Mesenchymal stem cell (in vitro differentiated cells and primary cell): ENCODE results near the gene MRPL42. TPM values are rescaled to one million over a fixed set of nuclear protein-coding genes. Genes with fewer than 3 reads are reported as not detected.
A peak's percentile ranks its signal among the peaks of the same experiment; 100 is the strongest.

Experiments
- DNase-seq: peaks from one replicate; pipeline ENCODE4 v3.0.0-alpha.2; 2013
- H2AFZ ChIP-seq: one replicate; pipeline ENCODE4 v1.6.1; 2013; ENCODE audit warnings: low read depth, mild to moderate bottlenecking, control low read depth, inconsistent platforms, low read length, moderate library complexity
- H2AK5ac ChIP-seq: 2 replicates; pipeline ENCODE4 v1.6.1; 2013; ENCODE audit warnings: low read length, moderate library complexity, mild to moderate bottlenecking, inconsistent platforms; ENCODE audit not compliant: severe bottlenecking
- H2BK120ac ChIP-seq: one replicate; pipeline ENCODE4 v1.6.1; 2013; ENCODE audit warnings: low read depth, mild to moderate bottlenecking, inconsistent platforms, low read length, moderate library complexity
- H2BK12ac ChIP-seq, 2 experiments: one replicate each; pipeline ENCODE4 v1.6.1; 2013; ENCODE audit warnings: inconsistent platforms in 2 of 2, low read length in 2 of 2, mild to moderate bottlenecking in 2 of 2, moderate library complexity in 2 of 2, control low read depth in 1 of 2
- H2BK15ac ChIP-seq: one replicate; pipeline ENCODE4 v1.6.1; 2013; ENCODE audit warnings: mild to moderate bottlenecking, low read depth, inconsistent platforms; ENCODE audit not compliant: poor library complexity, severe bottlenecking
- H2BK5ac ChIP-seq: 2 replicates; pipeline ENCODE4 v1.6.1; 2013; ENCODE audit warnings: low read depth, mild to moderate bottlenecking, low read length, control low read depth, inconsistent platforms; ENCODE audit not compliant: poor library complexity, severe bottlenecking
- H3K14ac ChIP-seq, 2 experiments: one replicate each; pipeline ENCODE4 v1.6.1; 2013; ENCODE audit warnings: inconsistent platforms in 2 of 2, low read length in 2 of 2, control low read depth in 1 of 2, mild to moderate bottlenecking in 1 of 2, moderate library complexity in 1 of 2
- H3K18ac ChIP-seq, 2 experiments: one replicate each; pipeline ENCODE4 v1.6.1; 2013; ENCODE audit warnings: inconsistent platforms in 2 of 2, low read length in 2 of 2, control low read depth in 1 of 2, low read depth in 1 of 2, mild to moderate bottlenecking in 1 of 2
- H3K23ac ChIP-seq, 2 experiments: one replicate each; pipeline ENCODE4 v1.6.1; 2013; ENCODE audit warnings: inconsistent platforms in 2 of 2, low read length in 2 of 2, mild to moderate bottlenecking in 2 of 2, moderate library complexity in 2 of 2, control low read depth in 1 of 2
- H3K27ac ChIP-seq: 2 replicates; pipeline ENCODE4 v1.5.1; 2013; ENCODE audit warnings: mild to moderate bottlenecking, moderate library complexity, low read length, control low read depth, inconsistent platforms; ENCODE audit not compliant: poor library complexity, severe bottlenecking
- H3K27me3 ChIP-seq, 2 experiments: 2 replicates each; pipeline versions ENCODE4 v1.6.1 to v1.7.0; 2013; ENCODE audit warnings: low read length in 2 of 2, mild to moderate bottlenecking in 2 of 2, moderate library complexity in 2 of 2, control low read depth in 1 of 2, inconsistent platforms in 1 of 2; ENCODE audit not compliant: control insufficient read depth in 1 of 2, insufficient read depth in 1 of 2
- H3K36me3 ChIP-seq, 2 experiments: 2 replicates each; pipeline versions ENCODE4 v1.6.1 to v1.7.0; 2013; ENCODE audit warnings: low read length in 2 of 2, control low read depth in 1 of 2, inconsistent platforms in 1 of 2, low read depth in 1 of 2, mild to moderate bottlenecking in 1 of 2; ENCODE audit not compliant: insufficient read depth in 2 of 2, control insufficient read depth in 1 of 2
- H3K4ac ChIP-seq, 2 experiments: one replicate each; pipeline ENCODE4 v1.6.1; 2013; ENCODE audit warnings: inconsistent platforms in 2 of 2, low read length in 2 of 2, mild to moderate bottlenecking in 2 of 2, moderate library complexity in 2 of 2, control low read depth in 1 of 2, low read depth in 1 of 2
- H3K4me1 ChIP-seq: 2 replicates; pipeline ENCODE4 v1.6.1; 2013; ENCODE audit warnings: low read depth, low read length, control low read depth; ENCODE audit not compliant: control insufficient read depth, insufficient read depth
- H3K4me2 ChIP-seq: 2 replicates; pipeline ENCODE4 v1.6.1; 2013; ENCODE audit warnings: low read length, mild to moderate bottlenecking, inconsistent platforms; ENCODE audit not compliant: poor library complexity, severe bottlenecking
- H3K4me3 ChIP-seq, 2 experiments: 2 replicates each; pipeline versions ENCODE4 v1.5.1 to v1.7.0; 2013; ENCODE audit warnings: low read length in 2 of 2, mild to moderate bottlenecking in 2 of 2, control low read depth in 1 of 2, low read depth in 1 of 2; ENCODE audit not compliant: insufficient read depth in 1 of 2
- H3K79me1 ChIP-seq: replicated peaks from 2 replicates; pipeline ENCODE4 v1.6.1; 2013; ENCODE audit warnings: mild to moderate bottlenecking, control low read depth, low read length, inconsistent platforms; ENCODE audit not compliant: poor library complexity, severe bottlenecking
- H3K9ac ChIP-seq: 2 replicates; pipeline ENCODE4 v1.7.0; 2013; ENCODE audit warnings: mild to moderate bottlenecking, low read length, moderate library complexity
- H3K9me3 ChIP-seq: 2 replicates; pipeline ENCODE4 v1.7.0; 2013; ENCODE audit warnings: mild to moderate bottlenecking, low read length; ENCODE audit not compliant: control insufficient read depth
- H4K8ac ChIP-seq: one replicate; pipeline ENCODE4 v1.6.1; 2013; ENCODE audit warnings: inconsistent platforms, mild to moderate bottlenecking, low read length, moderate library complexity
- H4K91ac ChIP-seq: one replicate; pipeline ENCODE4 v1.6.1; 2013; ENCODE audit warnings: mild to moderate bottlenecking, low read length, inconsistent platforms
- WGBS: methylation state at CpG from one replicate; pipeline ENCODE4 v1.1.7; 2013; ENCODE audit warnings: mixed read lengths; 5-methylcytosine and 5-hydroxymethylcytosine counted together
- small RNA-seq: library from polyadenylated mRNA; stranded (forward); fragments of <200 nt; extraction: miRNeasy Mini kit (QIAGEN cat#:217004); gene quantifications from one replicate; pipeline ENCODE3, GENCODE V24; 2013; ENCODE audit warnings: low read depth

The MRPL42 gene

GRCh38 chr12:93563807-93564538, 96.7 kb downstream of the MRPL42 start:
- Histone ChIP-seq H2AK5ac (no peak overlapping the region), H3K9ac (no peak overlapping the region), H2BK15ac (no peak overlapping the region), H3K36me3 (no peaks in the 10 kb centered on the region), H3K18ac (no peak overlapping the region), H2BK120ac (no peak overlapping the region), H4K91ac (no peak overlapping the region), H3K4me3 (no peak overlapping the region), H3K4ac (no peak overlapping the region), H2BK5ac (no peak overlapping the region), H3K9me3 (peaks cover 2% of the 10 kb centered on the region), H3K27me3 (peaks cover 0 to 3% of the 10 kb centered on the region in 2 experiments), H3K23ac (no peak overlapping the region), H3K27ac (no peak overlapping the region), H3K14ac (no peak overlapping the region), H3K4me1 (no peaks in the 10 kb centered on the region), H2BK12ac (no peak overlapping the region), H4K8ac (no peak overlapping the region), H3K4me2 (no peak overlapping the region), H2AFZ (no peak overlapping the region), H3K79me1 (no peaks in the 10 kb centered on the region)
- DNase-seq: peak; percentile 19
- WGBS: 78% methylated on average over 4 of the region's 6 CpGs

DNA sequence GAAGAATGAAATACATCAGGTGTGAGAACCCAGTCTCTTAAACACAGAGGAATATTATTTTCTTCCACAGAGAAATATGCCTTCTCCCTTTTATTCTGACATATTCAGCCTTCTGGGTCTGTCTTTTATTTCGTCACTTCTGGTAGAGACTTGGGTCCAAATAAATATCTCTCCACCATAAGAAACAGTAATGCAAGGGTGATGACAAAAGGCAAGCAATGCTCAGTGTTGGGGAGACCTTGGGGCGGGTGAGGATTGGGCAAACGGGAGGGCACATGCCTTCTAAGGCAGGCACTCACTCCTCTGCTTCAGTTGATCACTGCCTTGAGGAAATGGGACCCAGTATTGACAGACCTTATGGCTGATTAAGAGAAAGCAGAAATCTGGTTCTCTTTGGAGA, 98.4 kb downstream of the MRPL42 start:
- Histone ChIP-seq H3K4me1 (peaks cover 8% of the 10 kb centered on the region), H2BK120ac (no peak overlapping the region), H3K9me3 (peaks cover 1% of the 10 kb centered on the region), H3K79me1 (no peaks in the 10 kb centered on the region), H3K27ac (no peak overlapping the region), H3K4me3 (no peak overlapping the region), H3K23ac (no peak overlapping the region), H2AFZ (no peak overlapping the region), H3K9ac (no peak overlapping the region), H2BK15ac (no peak overlapping the region), H4K8ac (no peak overlapping the region), H3K4me2 (no peak overlapping the region), H3K27me3 (peaks cover 0 to 3% of the 10 kb centered on the region in 2 experiments), H2AK5ac (no peak overlapping the region), H3K36me3 (no peaks in the 10 kb centered on the region), H4K91ac (no peak overlapping the region), H2BK5ac (no peak overlapping the region), H3K18ac (no peak overlapping the region), H2BK12ac (no peak overlapping the region), H3K4ac (no peak overlapping the region), H3K14ac (no peak overlapping the region)
- no peak for DNase-seq
- 97% methylated on average over 2 of the region's 3 CpGs for WGBS

Small RNA genes lying within 50 kb of the gene (small RNA-seq; reads per million reads assigned to genes)
- gene RF00019: not detected
